GM12878 (cell line): ENCODE results near the gene ULK4. TPM values are rescaled to one million over a fixed set of nuclear protein-coding genes. Genes with fewer than 3 reads are reported as not detected.

ENCODE experiments used
- ATAC-seq: fragments of 200-7000 bp; cut with Tn5 transposase; 3 replicates; pipeline ENCODE4 v1.9.1; 2020; ENCODE audit warnings: mild to moderate bottlenecking, moderate library complexity
- BruUV-seq: library from RNA; stranded (reverse); fragments of 400-500 nt; replicated peaks from 2 replicates; lab custom pipeline; 2021; lab: Mats Ljungman, UMichigan
- CTCF ChIA-PET: fragments of 300-600 bp; sonication (Branson Sonifier 250); formaldehyde crosslinking; extraction: SDS; loops from one replicate; lab custom pipeline; 2021; ENCODE audit warnings: inconsistent platforms; lab: Yijun Ruan, JAX
- POLR2A ChIA-PET: fragments of 350-600 bp; formaldehyde crosslinking; extraction: SDS; loops from one replicate; lab custom pipeline; 2021; ENCODE audit warnings: inconsistent platforms; lab: Charles Lee
- RAD21 ChIA-PET: fragments of 300-600 bp; sonication (Branson Sonifier 250); formaldehyde crosslinking; loops from one replicate; lab custom pipeline; 2023; ENCODE audit warnings: antibody characterized with exemption; ENCODE audit not compliant: unreplicated experiment; lab: Charles Lee
- SMC1A ChIA-PET: fragments of 300-600 bp; sonication (Branson Sonifier 250); formaldehyde crosslinking; loops from one replicate; lab custom pipeline; 2023; ENCODE audit not compliant: unreplicated experiment, uncharacterized antibody; lab: Charles Lee
- DNase-seq: peaks from one replicate; pipeline ENCODE4 v3.0.0-alpha.2; 2011; ENCODE audit warnings: low read depth, low spot score
- FAIRE-seq: peaks from 3 replicates; lab custom pipeline; 2011; peaks lifted over from hg19 to GRCh38; lab: Jason Lieb, UNC
- H2AFZ ChIP-seq: 2 replicates; pipeline ENCODE4 v1.6.0; 2011; ENCODE audit warnings: low read depth, low read length, control low read depth; ENCODE audit not compliant: control insufficient read depth
- H3K27ac ChIP-seq: 2 replicates; pipeline ENCODE4 v1.5.1; 2011; ENCODE audit warnings: control low read depth; ENCODE audit not compliant: control insufficient read depth, insufficient read depth
- H3K27me3 ChIP-seq, 2 experiments: replicated peaks in 1 of 2; 2 replicates each; pipeline versions ENCODE4 v1.6.0 to v1.6.1; 2011; ENCODE audit warnings: low read length in 1 of 2; ENCODE audit not compliant: control insufficient read depth in 2 of 2, insufficient read depth in 2 of 2
- H3K36me3 ChIP-seq, 2 experiments: 2 replicates each; pipeline ENCODE4 v1.5.1; 2011; ENCODE audit warnings: low read length in 1 of 2; ENCODE audit not compliant: control insufficient read depth in 2 of 2, insufficient read depth in 2 of 2
- H3K4me1 ChIP-seq: 2 replicates; pipeline ENCODE4 v1.6.1; 2011; ENCODE audit warnings: mild to moderate bottlenecking, low read length, moderate library complexity, mixed read lengths; ENCODE audit not compliant: control insufficient read depth, insufficient read depth
- H3K4me2 ChIP-seq: 2 replicates; pipeline ENCODE4 v1.6.0; 2011; ENCODE audit warnings: control low read depth; ENCODE audit not compliant: control insufficient read depth, insufficient read depth
- H3K4me3 ChIP-seq: fragments of 200-600 bp; sonication (generic); 2 replicates; pipeline ENCODE4 v1.5.1; 2016
- H3K79me2 ChIP-seq: 2 replicates; pipeline ENCODE4 v1.6.0; 2011; ENCODE audit warnings: low read length; ENCODE audit not compliant: control insufficient read depth, insufficient read depth
- H3K9ac ChIP-seq: 2 replicates; pipeline ENCODE4 v1.8.0; 2011; ENCODE audit warnings: low read length, control low read depth, mixed read lengths; ENCODE audit not compliant: control insufficient read depth, insufficient read depth
- H3K9me3 ChIP-seq: replicated peaks from 3 replicates; pipeline ENCODE4 v1.5.1; 2011; ENCODE audit warnings: mild to moderate bottlenecking, low read length; ENCODE audit not compliant: control insufficient read depth, insufficient read depth
- H4K20me1 ChIP-seq: 2 replicates; pipeline ENCODE4 v1.6.0; 2011; ENCODE audit not compliant: control insufficient read depth, insufficient read depth
- CBX5 ChIP-seq: sonication (generic); IDR thresholded peaks from 2 replicates; pipeline ENCODE4 v1.6.1; 2016; ENCODE audit warnings: low read depth, moderate library complexity, mild to moderate bottlenecking, inconsistent platforms
- CREB1 ChIP-seq: IDR thresholded peaks from 2 replicates; pipeline ENCODE4 v1.6.1; 2012; ENCODE audit warnings: low read depth, mild to moderate bottlenecking, inconsistent platforms
- KDM1A ChIP-seq: fragments of 200-600 bp; sonication (generic); IDR thresholded peaks from 2 replicates; pipeline ENCODE4 v1.6.1; 2016; ENCODE audit warnings: borderline replicate concordance
- KLF5 ChIP-seq: fragments of 450-650 bp; IDR thresholded peaks from 2 replicates; pipeline ENCODE4 v1.6.1; 2014; ENCODE audit warnings: mild to moderate bottlenecking; ENCODE audit not compliant: partially characterized antibody
- NKRF ChIP-seq: fragments of 450-650 bp; conservative IDR thresholded peaks from 2 replicates; pipeline ENCODE4 v1.6.1; 2017; ENCODE audit warnings: mild to moderate bottlenecking, moderate library complexity
- NR2C2 ChIP-seq: IDR thresholded peaks from 2 replicates; pipeline ENCODE4 v1.6.1; 2011; ENCODE audit warnings: borderline replicate concordance, low read depth; ENCODE audit not compliant: control insufficient read depth, insufficient read length
- POU2F2 ChIP-seq: IDR thresholded peaks from 3 replicates; pipeline ENCODE4 v1.6.1; 2011; ENCODE audit warnings: low read depth, mild to moderate bottlenecking, low read length, borderline replicate concordance
- SKIL ChIP-seq: fragments of 450-650 bp; IDR thresholded peaks from 2 replicates; pipeline ENCODE4 v1.6.1; 2017; ENCODE audit warnings: mild to moderate bottlenecking, low read depth, inconsistent platforms; ENCODE audit not compliant: poor library complexity, severe bottlenecking
- SMARCA5 ChIP-seq: fragments of 450-650 bp; IDR thresholded peaks from 2 replicates; pipeline ENCODE4 v1.6.1; 2017; ENCODE audit warnings: mild to moderate bottlenecking
- SREBF2 ChIP-seq: IDR thresholded peaks from 2 replicates; pipeline ENCODE4 v1.6.1; 2012; ENCODE audit warnings: mild to moderate bottlenecking, low read length
- ZNF384 ChIP-seq: IDR thresholded peaks from 2 replicates; pipeline ENCODE4 v1.6.1; 2012; ENCODE audit warnings: low read depth, mild to moderate bottlenecking, low read length, improper control_type of control experiment, borderline replicate concordance
- ZNF622 ChIP-seq: fragments of 450-650 bp; IDR thresholded peaks from 2 replicates; pipeline ENCODE4 v1.6.1; 2017; ENCODE audit warnings: mild to moderate bottlenecking, inconsistent platforms
- WGBS: methylation state at CpG from one replicate; pipeline ENCODE4 v1.1.6; 2016; ENCODE audit warnings: low lambda C conversion rate; ENCODE audit not compliant: insufficient replicate concordance, insufficient coverage; ENCODE audit errors: missing lambda C conversion rate; 5-methylcytosine and 5-hydroxymethylcytosine counted together
- in situ Hi-C: fragments of 300-500 bp; cut with MboI; formaldehyde crosslinking; loops from 9 replicates; pipeline ENCODE4 v1.14.3; 2018; ENCODE audit warnings: mixed read lengths
- intact Hi-C: fragments of 100-400 bp; cut with micrococcal nuclease; formaldehyde crosslinking; loops from one replicate; pipeline ENCODE4 v1.14.2; 2022; ENCODE audit not compliant: unreplicated experiment
- polyA plus RNA-seq, 11 experiments: library from polyadenylated mRNA; depleted of rRNA in 4 of 11; unstranded in 6 of 11; stranded (reverse) in 5 of 11; fragments of >200 nt; fragmentation: Nextera tagmentation in 4 of 11; fragmentation: Illumina TruSeq in 1 of 11; extraction: Ambion mirVana in 4 of 11; extraction: Trizol in 1 of 11; gene quantifications; 1 replicate in 1 of 11; 2 replicates in 10 of 11; pipeline versions ENCODE4 v1.2.1 to v1.2.3, GENCODE V29; 2011 to 2016; ENCODE audit warnings: inconsistent platforms in 2 of 11, missing spikeins in 2 of 11, low read depth in 1 of 11
- total RNA-seq, 4 experiments: library from RNA; depleted of rRNA in 3 of 4; stranded (reverse); fragments of >200 nt in 3 of 4; fragmentation: Illumina TruSeq in 1 of 4; extraction: Trizol in 1 of 4; gene quantifications; 2 replicates each; pipeline versions ENCODE4 v1.2.1 to v1.2.3, GENCODE V29; 2013 to 2021
- TF ChIP-seq, protein P1 (sequence below): fragments of 450-650 bp; IDR thresholded peaks from 2 replicates; pipeline ENCODE4 v1.6.1; 2016; ENCODE audit warnings: mild to moderate bottlenecking
- TF ChIP-seq, protein P2 (sequence below): IDR thresholded peaks from 2 replicates; pipeline ENCODE4 v1.6.1; 2011; ENCODE audit warnings: borderline replicate concordance, low read depth, mild to moderate bottlenecking, moderate library complexity, low read length; ENCODE audit not compliant: insufficient read depth, poor library complexity, severe bottlenecking

ULK4 gene
- total and polyA plus RNA-seq, 10 of the 15 experiments (the other 5 are each of a cell fraction or from before 2014, with no cell fraction given) = 3.5 to 7.6 (median 6.3) TPM

- ChIA-PET SMC1A (no interaction called here), POLR2A (no interaction called here), CTCF (no interaction called here), RAD21 (no interaction called here)
- intact Hi-C loops (no loop called here), in situ Hi-C loops (no loop called here)
- no TSS peak for BruUV-seq
- Histone ChIP-seq H3K27ac (no peak overlapping the region), H3K4me2 (no peak overlapping the region), H3K4me1 (no peaks in the 10 kb centered on the region), H3K79me2 (no peaks in the 10 kb centered on the region), H3K9me3 (no peaks in the 10 kb centered on the region), H4K20me1 (no peaks in the 10 kb centered on the region), H2AFZ (no peak overlapping the region), H3K27me3 (no peaks in the 10 kb centered on the region), H3K9ac (no peak overlapping the region), H3K4me3 (no peak overlapping the region), H3K36me3 (no peaks in the 10 kb centered on the region)
- TF ChIP-seq ZNF384 = no peak
- no peak for TF ChIP-seq ZNF622
- TF ChIP-seq, protein P1, sequence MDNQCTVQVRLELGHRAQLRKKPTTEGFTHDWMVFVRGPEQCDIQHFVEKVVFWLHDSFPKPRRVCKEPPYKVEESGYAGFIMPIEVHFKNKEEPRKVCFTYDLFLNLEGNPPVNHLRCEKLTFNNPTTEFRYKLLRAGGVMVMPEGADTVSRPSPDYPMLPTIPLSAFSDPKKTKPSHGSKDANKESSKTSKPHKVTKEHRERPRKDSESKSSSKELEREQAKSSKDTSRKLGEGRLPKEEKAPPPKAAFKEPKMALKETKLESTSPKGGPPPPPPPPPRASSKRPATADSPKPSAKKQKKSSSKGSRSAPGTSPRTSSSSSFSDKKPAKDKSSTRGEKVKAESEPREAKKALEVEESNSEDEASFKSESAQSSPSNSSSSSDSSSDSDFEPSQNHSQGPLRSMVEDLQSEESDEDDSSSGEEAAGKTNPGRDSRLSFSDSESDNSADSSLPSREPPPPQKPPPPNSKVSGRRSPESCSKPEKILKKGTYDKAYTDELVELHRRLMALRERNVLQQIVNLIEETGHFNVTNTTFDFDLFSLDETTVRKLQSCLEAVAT = no peak
- no peak for TF ChIP-seq CBX5
- TF ChIP-seq SREBF2 = no peak
- no peak for TF ChIP-seq KDM1A
- no peak for TF ChIP-seq SKIL
- TF ChIP-seq, protein P2, sequence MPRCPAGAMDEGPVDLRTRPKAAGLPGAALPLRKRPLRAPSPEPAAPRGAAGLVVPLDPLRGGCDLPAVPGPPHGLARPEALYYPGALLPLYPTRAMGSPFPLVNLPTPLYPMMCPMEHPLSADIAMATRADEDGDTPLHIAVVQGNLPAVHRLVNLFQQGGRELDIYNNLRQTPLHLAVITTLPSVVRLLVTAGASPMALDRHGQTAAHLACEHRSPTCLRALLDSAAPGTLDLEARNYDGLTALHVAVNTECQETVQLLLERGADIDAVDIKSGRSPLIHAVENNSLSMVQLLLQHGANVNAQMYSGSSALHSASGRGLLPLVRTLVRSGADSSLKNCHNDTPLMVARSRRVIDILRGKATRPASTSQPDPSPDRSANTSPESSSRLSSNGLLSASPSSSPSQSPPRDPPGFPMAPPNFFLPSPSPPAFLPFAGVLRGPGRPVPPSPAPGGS = no peak
- no peak for TF ChIP-seq KLF5
- no peak for TF ChIP-seq CREB1
- TF ChIP-seq POU2F2 = no peak
- no peak for TF ChIP-seq NR2C2
- no peak for TF ChIP-seq SMARCA5
- no peak for TF ChIP-seq NKRF
- ATAC-seq (no peak), FAIRE-seq (no peak), DNase-seq (no peak)
- WGBS = 96% methylated on average over 1 of the region's 1 CpG
Measured at GRCh38 chr3:41502023-41502422, 459.9 kb downstream of the ULK4 start.
